Fibroblast of skin of right quadriceps (primary cell): Measurements from ENCODE around the gene ADARB2.

Source experiments
- DNase-seq: peaks from one replicate; pipeline ENCODE4 v3.0.0-alpha.2; 2013

Gene ADARB2

GRCh38 chr10:1154531-1155295 is 582.6 kb downstream of the ADARB2 start:
- no peak for DNase-seq

GRCh38 chr10:1153805-1154351 is 583.4 kb downstream of the ADARB2 start:
- no peak for DNase-seq

- no peak for DNase-seq
These were observed 584.0 kb downstream of the ADARB2 start for GRCh38 chr10:1153251-1153763.

- no peak for DNase-seq
These were observed 584.7 kb downstream of the ADARB2 start for GRCh38 chr10:1152386-1153250.

GRCh38 chr10:1151076-1152033 is 586.0 kb downstream of the ADARB2 start:
- DNase-seq, result no peak

GRCh38 chr10:1150638-1150955 is 586.7 kb downstream of the ADARB2 start:
- DNase-seq, result no peak

GRCh38 chr10:1149793-1150637 is 587.3 kb downstream of the ADARB2 start:
- DNase-seq, result no peak

- DNase-seq, result no peak
These were observed 588.3 kb downstream of the ADARB2 start for GRCh38 chr10:1148855-1149605.

- DNase-seq, result no peak
These were observed 589.5 kb downstream of the ADARB2 start for GRCh38 chr10:1147810-1148209.

GRCh38 chr10:1142596-1142995 is 594.7 kb downstream of the ADARB2 start:
- DNase-seq, result no peak

- no peak for DNase-seq
These were observed 595.6 kb downstream of the ADARB2 start for GRCh38 chr10:1141701-1142100.

GRCh38 chr10:1141261-1141660 is 596.1 kb downstream of the ADARB2 start:
- DNase-seq, result no peak

GRCh38 chr10:1138529-1138928 is 598.8 kb downstream of the ADARB2 start:
- no peak for DNase-seq

GRCh38 chr10:1137499-1138163 is 599.7 kb downstream of the ADARB2 start:
- no peak for DNase-seq

GRCh38 chr10:1136268-1136667 is 601.1 kb downstream of the ADARB2 start:
- DNase-seq, result no peak

- DNase-seq, result no peak
These were observed 603.2 kb downstream of the ADARB2 start for GRCh38 chr10:1134156-1134555.

- DNase-seq, result no peak
These were observed 603.8 kb downstream of the ADARB2 start for GRCh38 chr10:1133495-1134045.

- DNase-seq, result no peak
These were observed 604.7 kb downstream of the ADARB2 start for GRCh38 chr10:1132584-1132983.

GRCh38 chr10:1130995-1131790 is 606.1 kb downstream of the ADARB2 start:
- DNase-seq, result no peak
